GM18520 (cell line): ENCODE data around the gene IREB2.
"Not testable (repeated sequence)": the region's sequence is repeated elsewhere in the genome, so short reads cannot be mapped to it uniquely, and the experiment has no call there.

ENCODE experiments used
- ATAC-seq: cut with Tn5 transposase; IDR thresholded peaks from one replicate; pipeline ENCODE4 v1.9.1; 2021; ENCODE audit not compliant: unreplicated experiment

IREB2 gene, protein sequence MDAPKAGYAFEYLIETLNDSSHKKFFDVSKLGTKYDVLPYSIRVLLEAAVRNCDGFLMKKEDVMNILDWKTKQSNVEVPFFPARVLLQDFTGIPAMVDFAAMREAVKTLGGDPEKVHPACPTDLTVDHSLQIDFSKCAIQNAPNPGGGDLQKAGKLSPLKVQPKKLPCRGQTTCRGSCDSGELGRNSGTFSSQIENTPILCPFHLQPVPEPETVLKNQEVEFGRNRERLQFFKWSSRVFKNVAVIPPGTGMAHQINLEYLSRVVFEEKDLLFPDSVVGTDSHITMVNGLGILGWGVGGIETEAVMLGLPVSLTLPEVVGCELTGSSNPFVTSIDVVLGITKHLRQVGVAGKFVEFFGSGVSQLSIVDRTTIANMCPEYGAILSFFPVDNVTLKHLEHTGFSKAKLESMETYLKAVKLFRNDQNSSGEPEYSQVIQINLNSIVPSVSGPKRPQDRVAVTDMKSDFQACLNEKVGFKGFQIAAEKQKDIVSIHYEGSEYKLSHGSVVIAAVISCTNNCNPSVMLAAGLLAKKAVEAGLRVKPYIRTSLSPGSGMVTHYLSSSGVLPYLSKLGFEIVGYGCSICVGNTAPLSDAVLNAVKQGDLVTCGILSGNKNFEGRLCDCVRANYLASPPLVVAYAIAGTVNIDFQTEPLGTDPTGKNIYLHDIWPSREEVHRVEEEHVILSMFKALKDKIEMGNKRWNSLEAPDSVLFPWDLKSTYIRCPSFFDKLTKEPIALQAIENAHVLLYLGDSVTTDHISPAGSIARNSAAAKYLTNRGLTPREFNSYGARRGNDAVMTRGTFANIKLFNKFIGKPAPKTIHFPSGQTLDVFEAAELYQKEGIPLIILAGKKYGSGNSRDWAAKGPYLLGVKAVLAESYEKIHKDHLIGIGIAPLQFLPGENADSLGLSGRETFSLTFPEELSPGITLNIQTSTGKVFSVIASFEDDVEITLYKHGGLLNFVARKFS

DNA sequence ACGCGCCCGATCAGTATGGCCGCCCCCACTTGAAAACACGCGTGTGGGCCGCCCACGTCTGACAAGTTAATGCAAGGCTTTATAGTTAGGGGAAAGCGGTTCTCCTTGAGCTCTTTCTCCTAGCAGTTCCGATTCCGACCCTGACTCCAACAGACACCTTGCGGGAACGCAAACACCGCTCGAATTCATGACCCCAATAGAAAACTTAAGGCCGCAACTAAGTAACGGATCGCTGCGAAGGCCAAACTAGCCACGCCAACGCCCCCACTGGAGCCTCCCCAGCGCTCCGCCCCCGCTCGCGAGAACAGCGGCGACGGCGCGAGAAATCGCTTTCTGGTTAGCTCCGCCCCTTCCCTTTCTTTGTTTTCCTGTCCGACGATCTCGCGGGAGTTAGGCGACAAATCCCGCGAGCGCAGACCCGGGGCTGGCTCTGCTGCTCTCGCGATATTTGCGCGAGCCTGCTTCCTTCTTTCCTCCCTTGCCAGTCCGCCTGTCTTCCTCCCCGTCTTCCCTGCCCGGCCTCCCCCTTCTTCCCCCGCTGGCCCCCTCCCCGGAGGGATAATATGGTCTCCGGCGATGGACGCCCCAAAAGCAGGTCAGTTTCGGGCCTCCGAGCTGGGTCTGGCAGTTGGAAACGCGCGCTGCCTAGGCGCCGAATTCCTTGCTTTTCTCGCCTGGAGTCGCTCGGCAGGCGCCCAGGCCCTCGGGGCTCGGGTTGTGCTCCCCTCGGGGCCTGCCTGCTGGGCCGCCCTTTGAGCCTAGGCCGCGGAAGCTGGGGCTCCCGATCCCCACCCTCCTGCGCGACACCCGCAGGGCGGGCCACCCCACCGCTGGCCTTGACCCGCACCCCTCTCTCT is at the start of gene IREB2:
Gene IREB2 (plus strand): TSS at position 455 of the 857 bp plus-strand sequence. CDS start 122 bp downstream, at position 577.
- peak; percentile 83 for ATAC-seq

- no peak for ATAC-seq
These were observed 49.2 kb upstream of the IREB2 start for GRCh38 chr15:78388865-78389264.

DNA sequence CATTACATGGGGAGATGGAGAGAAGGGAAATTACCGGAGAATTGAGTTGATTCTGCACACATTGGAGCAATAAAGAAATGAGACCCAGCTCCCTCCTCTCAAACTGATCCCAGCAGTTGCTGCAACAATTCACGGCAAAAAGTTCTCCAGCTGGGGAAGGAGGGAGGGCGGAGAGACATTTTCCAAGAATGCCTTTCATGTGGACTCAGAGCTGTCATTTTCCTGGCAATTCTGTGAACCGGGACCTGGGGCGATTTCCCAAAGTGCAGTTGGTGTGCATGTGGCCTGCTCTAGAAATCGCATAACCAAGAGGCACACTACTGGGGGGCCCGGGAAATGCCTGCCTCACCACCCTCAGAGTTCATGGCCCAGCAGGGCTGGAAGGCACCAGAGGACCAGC is 48.7 kb upstream of the IREB2 start:
- ATAC-seq = no peak

DNA sequence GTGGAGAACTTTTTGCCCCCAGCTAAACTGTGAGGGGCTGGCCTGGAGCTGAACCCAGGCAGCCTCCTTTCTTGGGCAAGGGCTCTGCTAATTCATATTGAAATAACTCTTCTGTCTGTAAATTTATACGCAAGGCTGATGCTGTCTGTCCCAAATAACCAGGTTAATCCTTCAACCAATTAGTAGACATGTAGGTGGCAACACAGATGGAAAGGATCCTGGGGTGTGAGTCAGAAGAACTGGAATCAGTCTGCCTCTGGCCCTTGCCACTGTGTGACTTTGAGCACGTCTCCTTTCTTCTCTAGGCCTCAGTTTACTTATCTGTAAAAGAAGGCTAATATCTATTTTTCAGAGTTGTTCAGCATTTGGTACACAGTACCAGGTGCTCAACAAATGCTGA is 48.3 kb upstream of the IREB2 start:
- no peak for ATAC-seq

DNA sequence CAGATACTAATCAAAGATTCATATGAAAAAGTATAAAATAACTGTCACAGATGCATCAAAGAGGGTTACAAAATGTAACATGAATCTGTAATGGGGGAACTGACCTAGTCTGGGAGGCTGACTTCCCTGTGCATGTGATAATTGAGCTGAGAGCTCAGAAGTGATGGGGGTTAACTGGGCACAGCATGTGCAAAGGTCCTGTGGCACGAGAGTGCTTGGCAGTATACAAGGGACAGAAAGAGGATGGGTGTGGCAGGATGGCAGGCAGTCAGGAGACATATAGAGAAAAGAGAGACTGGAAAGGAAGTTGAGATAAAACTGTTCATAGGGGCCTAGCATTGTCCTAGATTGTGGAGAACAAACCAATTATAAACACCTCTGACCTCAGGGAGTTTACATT is 47.8 kb upstream of the IREB2 start:
- ATAC-seq = no peak

GRCh38 chr15:78390826-78391225 is 47.2 kb upstream of the IREB2 start:
- no peak for ATAC-seq

DNA sequence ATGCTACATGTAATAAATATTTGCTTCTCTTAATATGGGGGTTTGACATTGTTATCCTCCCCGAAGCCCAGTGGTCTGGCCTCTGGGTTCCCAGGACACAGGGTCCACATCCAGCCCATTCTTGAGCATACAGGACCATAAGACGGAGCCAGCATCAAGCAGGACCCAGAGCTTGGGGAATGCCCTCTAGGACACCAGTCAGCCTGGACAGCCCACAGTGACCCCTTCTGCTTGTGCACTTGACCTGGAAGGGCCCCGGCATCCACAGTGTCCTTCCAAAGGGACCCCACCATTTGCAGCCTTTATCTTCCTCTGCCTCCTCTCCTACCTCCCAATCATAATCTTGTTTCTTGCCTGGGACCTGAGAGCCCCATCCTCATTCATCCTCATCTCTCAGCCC is 46.2 kb upstream of the IREB2 start:
- ATAC-seq = no peak

DNA sequence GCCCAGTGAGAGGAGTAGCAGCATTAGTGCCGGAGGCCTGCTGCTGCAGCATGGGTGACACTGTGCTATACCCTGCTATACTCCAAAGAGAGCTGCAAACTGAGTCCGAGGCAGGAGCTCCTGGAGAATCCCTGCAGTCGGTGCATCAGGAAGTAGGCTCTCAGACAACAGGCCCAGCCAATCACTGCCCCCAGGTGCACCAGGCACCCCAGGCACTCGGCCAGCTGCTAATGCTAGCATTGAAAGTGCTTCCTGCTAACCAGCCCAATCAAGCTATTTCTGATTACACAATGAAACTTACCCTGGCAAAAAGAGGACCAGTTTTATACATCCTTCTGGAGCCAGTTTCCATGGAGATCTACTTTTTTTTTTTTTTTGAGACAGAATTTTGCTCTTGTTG is 45.6 kb upstream of the IREB2 start:
- no peak for ATAC-seq

DNA sequence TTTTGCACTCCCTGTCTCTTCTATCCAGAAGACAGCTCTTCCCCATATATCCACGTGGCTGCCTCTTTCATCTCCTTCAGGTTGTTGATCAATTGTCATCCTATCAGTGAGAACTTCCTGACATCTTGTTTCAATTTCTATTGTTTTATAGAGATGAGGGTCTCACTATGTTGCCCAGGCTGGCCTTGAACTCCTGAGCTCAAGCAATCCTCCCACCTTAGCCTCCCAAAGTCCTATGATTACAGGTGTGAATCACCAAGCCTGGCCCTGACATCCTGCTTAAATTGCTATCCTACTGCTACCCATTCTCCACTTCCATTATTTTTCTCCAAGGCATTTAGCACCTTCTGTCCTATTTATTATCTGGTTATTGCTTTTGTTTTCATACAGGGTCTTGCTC is 44.9 kb upstream of the IREB2 start:
- no peak for ATAC-seq

DNA sequence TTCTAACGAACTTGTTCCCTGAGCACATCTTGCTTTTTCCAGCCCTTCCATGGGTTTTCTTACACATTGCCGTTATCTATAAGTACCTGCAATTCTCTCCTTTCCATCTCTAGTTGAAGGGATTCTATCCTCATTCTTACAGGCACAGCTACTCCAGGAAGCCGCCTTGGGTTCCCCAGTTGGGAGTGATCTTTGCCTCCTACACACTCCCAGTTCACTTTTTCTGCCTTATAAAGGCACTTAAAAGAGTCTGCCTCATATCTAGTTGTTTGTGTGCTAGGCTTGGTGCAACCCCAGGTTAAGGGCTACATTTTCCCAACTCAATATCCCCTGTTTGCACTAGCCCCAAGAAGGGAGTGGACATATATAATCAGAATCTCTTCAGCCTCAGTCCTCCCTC is 44.0 kb upstream of the IREB2 start:
- no peak for ATAC-seq

DNA sequence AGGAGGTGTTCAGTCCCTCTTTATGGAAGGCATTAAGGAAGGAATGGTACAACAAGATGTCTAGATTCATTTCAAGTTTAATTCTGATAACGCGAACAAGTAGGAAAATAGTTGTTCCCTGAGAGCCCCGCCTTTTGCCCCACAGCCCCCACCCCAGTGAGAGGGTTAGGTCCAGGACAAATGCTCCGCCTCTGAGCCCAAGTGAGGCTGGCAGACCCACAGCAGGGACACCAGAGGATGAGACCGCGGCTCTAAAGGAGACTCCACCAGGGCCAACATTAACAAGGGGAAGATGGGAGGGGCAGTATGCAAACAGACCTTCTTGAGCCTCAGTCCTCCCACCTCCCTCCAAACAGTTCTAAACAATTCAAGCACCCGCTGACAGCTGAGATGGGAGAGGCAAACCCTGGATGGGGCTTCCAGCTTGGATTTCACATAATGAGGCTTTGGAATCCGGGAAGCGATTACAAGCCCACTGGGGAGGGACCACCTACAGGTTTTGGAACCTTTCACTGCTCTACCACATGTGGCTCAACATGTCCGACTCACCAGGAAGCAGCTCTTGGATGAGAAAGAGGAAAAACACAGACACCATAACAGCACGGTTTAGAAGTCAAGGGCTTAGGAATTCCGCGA is 42.9 kb upstream of the IREB2 start:
- ATAC-seq = no peak

DNA sequence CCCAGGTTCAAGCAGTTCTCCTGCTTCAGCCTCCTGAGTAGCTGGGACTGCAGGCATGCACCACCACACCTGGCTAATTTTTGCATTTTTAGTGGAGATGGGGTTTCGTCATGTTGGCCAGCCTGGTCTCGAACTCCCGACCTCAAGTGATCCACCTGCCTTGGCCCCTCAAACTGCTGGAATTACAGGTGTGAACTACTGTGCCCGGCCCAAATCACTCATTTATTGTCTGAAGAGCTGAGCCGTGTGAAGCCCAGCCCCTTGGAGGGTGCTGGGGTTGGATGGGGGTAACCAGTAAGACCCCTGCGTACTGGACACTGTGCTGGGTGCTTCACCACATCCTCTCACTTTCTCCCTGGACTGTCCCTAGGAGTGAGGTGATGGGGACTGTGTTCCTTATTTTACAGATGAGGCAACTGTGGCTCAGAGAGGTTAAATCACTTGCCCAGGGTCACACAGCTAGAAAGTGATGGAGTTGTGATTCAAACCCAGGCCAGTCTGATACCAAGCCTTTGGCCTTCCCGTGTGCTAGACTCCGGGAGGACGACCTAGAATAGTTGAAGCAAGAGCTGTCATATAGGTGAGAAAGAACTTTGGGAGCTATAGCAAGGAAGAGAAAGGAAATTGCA is 41.7 kb upstream of the IREB2 start:
- no peak for ATAC-seq

GRCh38 chr15:78396976-78397375 is 41.0 kb upstream of the IREB2 start:
- ATAC-seq = no peak

GRCh38 chr15:78397382-78397781 is 40.6 kb upstream of the IREB2 start:
- no peak for ATAC-seq

DNA sequence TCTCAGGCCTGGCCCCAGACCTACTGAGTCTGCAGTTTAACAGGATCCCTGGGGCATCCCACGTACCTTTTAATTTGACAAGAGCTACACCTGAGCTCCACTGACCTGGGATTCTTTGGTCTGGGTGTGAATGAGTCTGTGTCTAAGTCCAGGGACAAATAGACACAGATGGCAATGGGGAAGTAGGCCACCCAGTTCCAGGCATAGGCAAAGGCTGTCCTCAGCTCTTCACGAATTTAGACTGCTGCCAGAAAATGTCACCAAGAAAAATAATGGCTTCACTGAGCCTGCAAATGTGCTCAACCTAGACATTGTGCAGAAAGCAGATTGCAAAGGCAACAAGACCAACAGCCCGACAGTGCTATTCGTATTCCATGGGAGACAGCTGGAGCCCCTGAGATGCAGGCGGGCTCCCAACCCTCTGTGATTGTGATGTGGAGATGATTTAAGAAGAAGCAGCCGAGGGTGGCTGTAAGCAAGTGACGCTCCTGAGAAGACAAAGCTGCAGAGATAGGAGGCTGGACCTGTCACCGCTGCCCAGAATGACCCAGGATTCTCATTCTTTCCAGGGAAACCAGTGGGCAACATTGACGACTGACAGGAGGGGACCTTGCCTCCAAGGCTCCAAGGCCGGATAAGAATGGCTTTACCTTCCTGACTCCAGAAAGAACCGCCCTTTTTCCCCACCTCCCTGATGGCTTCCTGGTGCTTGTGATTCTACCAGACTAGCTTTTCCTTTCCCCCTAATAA is 39.8 kb upstream of the IREB2 start:
- no peak for ATAC-seq

DNA sequence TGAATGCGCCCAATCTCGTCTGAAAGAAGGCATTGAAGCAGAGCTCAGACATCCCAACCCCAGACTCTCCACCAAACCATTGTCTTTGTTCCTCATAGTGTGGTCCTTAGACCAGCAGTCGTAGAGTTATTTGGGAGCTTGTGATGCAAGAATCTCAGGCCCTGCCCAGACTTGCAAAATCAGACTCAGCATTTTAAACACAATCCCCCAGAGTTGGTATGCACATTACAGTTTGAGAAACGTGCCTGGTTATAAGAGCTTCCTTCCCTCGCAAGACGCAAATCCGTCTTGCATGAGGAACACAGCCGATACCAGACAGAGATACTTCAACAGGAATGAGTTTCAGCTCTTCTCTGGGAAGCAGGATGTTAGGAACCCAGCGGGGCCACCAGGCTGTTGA is 38.9 kb upstream of the IREB2 start:
- no peak for ATAC-seq

DNA sequence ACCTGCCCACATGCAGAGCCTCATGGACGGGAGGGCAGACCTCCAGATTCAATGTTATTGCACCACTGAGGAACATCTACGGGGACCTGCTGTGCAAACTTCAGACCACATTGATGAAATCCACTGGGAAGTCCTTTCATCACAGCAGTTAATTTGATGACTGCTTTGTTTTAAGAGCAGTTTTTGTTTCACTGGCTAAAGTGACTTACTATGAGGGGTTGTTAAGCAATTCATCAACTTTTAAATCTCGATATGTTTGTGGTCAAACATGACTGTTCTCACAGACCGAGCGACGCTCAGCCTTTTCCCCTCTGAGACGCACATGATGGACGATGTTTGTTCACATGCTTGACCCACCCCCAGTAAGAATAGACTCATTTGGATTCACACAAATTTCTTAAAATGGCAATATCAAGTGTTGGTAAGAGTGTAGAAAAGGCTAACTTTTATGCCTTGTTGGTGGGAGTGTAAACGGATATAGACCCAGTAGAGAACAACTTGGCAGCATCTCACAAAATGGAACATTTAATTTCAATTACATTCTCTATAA is 35.9 kb upstream of the IREB2 start:
- ATAC-seq = no peak

GRCh38 chr15:78404125-78404524 is 33.9 kb upstream of the IREB2 start:
- ATAC-seq = no peak

DNA sequence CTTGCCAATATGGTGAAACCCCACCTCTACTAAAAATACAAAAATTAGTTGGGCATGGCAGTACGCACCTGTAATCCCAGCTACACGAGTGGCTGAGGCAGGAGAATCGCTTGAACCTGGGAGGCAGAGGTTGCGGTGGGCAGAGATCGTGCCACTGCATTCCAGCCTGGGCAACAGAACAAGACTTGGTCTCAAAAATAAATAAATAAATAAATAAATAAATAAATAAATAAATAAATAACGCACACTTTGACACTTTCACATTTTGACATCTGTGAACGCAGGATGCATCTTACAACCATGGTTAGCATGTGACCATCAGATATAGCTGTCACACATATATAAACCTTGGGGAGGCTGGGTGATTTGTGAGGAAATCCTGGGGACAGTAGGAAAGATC is 33.2 kb upstream of the IREB2 start:
- ATAC-seq = not testable (repeated sequence)
